IgD-negative memory B cell (primary cell): ENCODE results near the gene LSM7. TPM values are rescaled to one million over a fixed set of nuclear protein-coding genes. Genes with fewer than 3 reads are reported as not detected.

Experiments
- H3K27ac Mint-ChIP-seq, 3 donors: one replicate each; pipeline ENCODE4 v1.8.0; 2020 to 2022; ENCODE audit warnings: mild to moderate bottlenecking in 3 of 3, mixed read lengths in 3 of 3, moderate library complexity in 1 of 3
- H3K27me3 Mint-ChIP-seq: one replicate; pipeline ENCODE4 v1.8.0; 2021; ENCODE audit warnings: mixed read lengths
- H3K36me3 Mint-ChIP-seq: one replicate; pipeline ENCODE4 v1.8.0; 2020; ENCODE audit warnings: mild to moderate bottlenecking, mixed read lengths
- H3K4me1 Mint-ChIP-seq, 3 donors: one replicate each; pipeline ENCODE4 v1.8.0; 2020 to 2022; ENCODE audit warnings: mixed read lengths in 3 of 3, mild to moderate bottlenecking in 1 of 3
- H3K4me3 Mint-ChIP-seq, 4 donors: one replicate each; pipeline ENCODE4 v1.8.0; 2020 to 2022; ENCODE audit warnings: mild to moderate bottlenecking in 4 of 4, mixed read lengths in 4 of 4, moderate library complexity in 3 of 4
- H3K9me3 Mint-ChIP-seq, 3 donors: one replicate each; pipeline ENCODE4 v1.8.0; 2020 to 2021; ENCODE audit warnings: mixed read lengths in 3 of 3, mild to moderate bottlenecking in 1 of 3
- polyA plus RNA-seq: library from polyadenylated mRNA; unstranded; fragments of 300-500 nt; fragmentation: Illumina TruSeq; gene quantifications from one replicate; pipeline ENCODE4 v1.2.3, GENCODE V29; 2021

Gene LSM7
- polyA plus RNA-seq: 308 TPM

- peaks cover 1% of the 10 kb centered on the region for H3K36me3 Mint-ChIP-seq
- H3K27me3 Mint-ChIP-seq: no peaks in the 10 kb centered on the region
- no peaks in the 10 kb centered on the region for H3K9me3 Mint-ChIP-seq
- H3K4me1 Mint-ChIP-seq: peaks cover 37 to 67% (median 63%) of the 10 kb centered on the region in 3 donors
- H3K27ac Mint-ChIP-seq: peak within 1 kb of the TSS; percentile 97 to 100 (median 99)
- H3K4me3 Mint-ChIP-seq: peak within 1 kb of the TSS; percentile 92 to 100 (median 100)
These were observed at the start of gene LSM7, which contains the start of gene SPPL2B for GRCh38 chr19:2328401-2329148. LSM7 (minus strand) TSS chr19:2328586; CDS start chr19:2328566, 20 bp downstream. SPPL2B (plus strand) TSS chr19:2328684; CDS start chr19:2328710, 26 bp downstream.

- Mint-ChIP-seq H3K27me3 (no peaks in the 10 kb centered on the region), H3K4me3 (no peak overlapping the region), H3K36me3 (no peaks in the 10 kb centered on the region), H3K27ac (peak overlapping the region in 1 of 3 donors; percentile 67), H3K4me1 (peaks cover 0 to 3% (median 0%) of the 10 kb centered on the region in 3 donors), H3K9me3 (peaks cover 0 to 8% (median 4%) of the 10 kb centered on the region in 3 donors)
These were observed 48.6 kb upstream of the LSM7 start for GRCh38 chr19:2376784-2377519.

GRCh38 chr19:2375353-2376121 is 47.2 kb upstream of the LSM7 start:
- Mint-ChIP-seq H3K4me1 (peaks cover 0 to 2% (median 0%) of the 10 kb centered on the region in 3 donors), H3K27me3 (no peaks in the 10 kb centered on the region), H3K9me3 (peaks cover 0 to 2% (median 0%) of the 10 kb centered on the region in 3 donors), H3K4me3 (no peak overlapping the region), H3K36me3 (no peaks in the 10 kb centered on the region), H3K27ac (no peak overlapping the region)

GRCh38 chr19:2374808-2375207 is 46.4 kb upstream of the LSM7 start:
- no peak overlapping the region for H3K27ac Mint-ChIP-seq

GRCh38 chr19:2372076-2372612 is 43.8 kb upstream of the LSM7 start:
- peak overlapping the region in 1 of 3 donors; percentile 0 for H3K27ac Mint-ChIP-seq
- H3K4me1 Mint-ChIP-seq: peaks cover 0 to 2% (median 0%) of the 10 kb centered on the region in 3 donors
- no peak overlapping the region for H3K4me3 Mint-ChIP-seq
- H3K36me3 Mint-ChIP-seq: no peaks in the 10 kb centered on the region
- peaks cover 0 to 10% (median 0%) of the 10 kb centered on the region in 3 donors for H3K9me3 Mint-ChIP-seq
- no peaks in the 10 kb centered on the region for H3K27me3 Mint-ChIP-seq

More at GRCh38 chr19:2374808-2375207, 46.4 kb upstream of the LSM7 start:
- Mint-ChIP-seq H3K4me3 (no peak overlapping the region), H3K9me3 (peaks cover 0 to 1% (median 0%) of the 10 kb centered on the region in 3 donors), H3K4me1 (peaks cover 0 to 2% (median 0%) of the 10 kb centered on the region in 3 donors), H3K27me3 (no peaks in the 10 kb centered on the region), H3K36me3 (no peaks in the 10 kb centered on the region)

- H3K27ac Mint-ChIP-seq: no peak overlapping the region
- H3K9me3 Mint-ChIP-seq: peaks cover 0 to 10% (median 0%) of the 10 kb centered on the region in 3 donors
- peaks cover 0 to 2% (median 0%) of the 10 kb centered on the region in 3 donors for H3K4me1 Mint-ChIP-seq
- no peaks in the 10 kb centered on the region for H3K36me3 Mint-ChIP-seq
- no peaks in the 10 kb centered on the region for H3K27me3 Mint-ChIP-seq
- no peak overlapping the region for H3K4me3 Mint-ChIP-seq
These were observed 43.3 kb upstream of the LSM7 start for GRCh38 chr19:2371656-2372055.

- H3K27ac Mint-ChIP-seq: peak overlapping the region in 2 of 3 donors; percentile 40 to 53
- peaks cover 0 to 12% (median 0%) of the 10 kb centered on the region in 3 donors for H3K9me3 Mint-ChIP-seq
- no peak overlapping the region for H3K4me3 Mint-ChIP-seq
- no peaks in the 10 kb centered on the region for H3K36me3 Mint-ChIP-seq
- peaks cover 4 to 6% (median 5%) of the 10 kb centered on the region in 3 donors for H3K4me1 Mint-ChIP-seq
- H3K27me3 Mint-ChIP-seq: peaks cover 14% of the 10 kb centered on the region
These were observed 37.0 kb upstream of the LSM7 start for GRCh38 chr19:2365201-2365970.

- Mint-ChIP-seq H3K27me3 (peaks cover 14% of the 10 kb centered on the region), H3K9me3 (peaks cover 0 to 6% (median 0%) of the 10 kb centered on the region in 3 donors), H3K36me3 (no peaks in the 10 kb centered on the region), H3K27ac (no peak overlapping the region), H3K4me3 (no peak overlapping the region), H3K4me1 (peaks cover 4 to 6% (median 5%) of the 10 kb centered on the region in 3 donors)
These were observed 35.0 kb upstream of the LSM7 start for GRCh38 chr19:2363419-2363818.

GRCh38 chr19:2362970-2363300 is 34.5 kb upstream of the LSM7 start:
- no peak overlapping the region for H3K4me3 Mint-ChIP-seq
- H3K27me3 Mint-ChIP-seq: peaks cover 14% of the 10 kb centered on the region
- H3K27ac Mint-ChIP-seq: no peak overlapping the region
- H3K36me3 Mint-ChIP-seq: no peaks in the 10 kb centered on the region
- H3K9me3 Mint-ChIP-seq: peaks cover 0 to 3% (median 0%) of the 10 kb centered on the region in 3 donors
- peaks cover 4 to 6% (median 5%) of the 10 kb centered on the region in 3 donors for H3K4me1 Mint-ChIP-seq

GRCh38 chr19:2362046-2362969 is 33.9 kb upstream of the LSM7 start:
- Mint-ChIP-seq H3K4me3 (no peak overlapping the region), H3K9me3 (peaks cover 0 to 3% (median 0%) of the 10 kb centered on the region in 3 donors), H3K4me1 (peaks cover 4 to 6% (median 5%) of the 10 kb centered on the region in 3 donors), H3K27me3 (peaks cover 14% of the 10 kb centered on the region), H3K27ac (no peak overlapping the region), H3K36me3 (no peaks in the 10 kb centered on the region)

GRCh38 chr19:2361246-2362045 is 33.1 kb upstream of the LSM7 start:
- Mint-ChIP-seq H3K4me1 (peaks cover 4 to 6% (median 5%) of the 10 kb centered on the region in 3 donors), H3K27ac (no peak overlapping the region), H3K27me3 (peaks cover 14% of the 10 kb centered on the region)

GRCh38 chr19:2360833-2361232 is 32.4 kb upstream of the LSM7 start:
- peaks cover 0 to 3% (median 0%) of the 10 kb centered on the region in 3 donors for H3K9me3 Mint-ChIP-seq
- no peak overlapping the region for H3K4me3 Mint-ChIP-seq
- peaks cover 2% of the 10 kb centered on the region for H3K36me3 Mint-ChIP-seq
- H3K4me1 Mint-ChIP-seq: peaks cover 4 to 6% (median 5%) of the 10 kb centered on the region in 3 donors
- H3K27ac Mint-ChIP-seq: no peak overlapping the region
- peaks cover 14% of the 10 kb centered on the region for H3K27me3 Mint-ChIP-seq

More at GRCh38 chr19:2361246-2362045, 33.1 kb upstream of the LSM7 start:
- Mint-ChIP-seq H3K9me3 (peaks cover 0 to 3% (median 0%) of the 10 kb centered on the region in 3 donors), H3K36me3 (no peaks in the 10 kb centered on the region), H3K4me3 (no peak overlapping the region)
